Type B pancreatic cell (in vitro differentiated cells): Measurements from ENCODE around the gene ZNF526. TPM values are rescaled to one million over a fixed set of nuclear protein-coding genes. Genes with fewer than 3 reads are reported as not detected.

Experiments
- DNase-seq: peaks from one replicate; pipeline ENCODE4 v3.0.0; 2021; ENCODE audit warnings: mixed read lengths; ENCODE audit not compliant: unreplicated experiment; ENCODE audit errors: extremely low spot score
- H3K27ac Mint-ChIP-seq: 2 replicates; pipeline ENCODE4 v1.8.0; 2021; ENCODE audit warnings: mild to moderate bottlenecking, mixed read lengths
- H3K27me3 Mint-ChIP-seq: 2 replicates; pipeline ENCODE4 v1.8.0; 2021; ENCODE audit warnings: mixed read lengths
- H3K36me3 Mint-ChIP-seq: 2 replicates; pipeline ENCODE4 v1.8.0; 2021; ENCODE audit warnings: mixed read lengths
- H3K4me1 Mint-ChIP-seq: one replicate; pipeline ENCODE4 v1.8.0; 2021; ENCODE audit warnings: mixed read lengths; ENCODE audit not compliant: unreplicated experiment
- H3K4me3 Mint-ChIP-seq: 2 replicates; pipeline ENCODE4 v1.8.0; 2021; ENCODE audit warnings: mild to moderate bottlenecking, mixed read lengths
- H3K9me3 Mint-ChIP-seq: 2 replicates; pipeline ENCODE4 v1.8.0; 2021; ENCODE audit warnings: mixed read lengths
- total RNA-seq: library from RNA; stranded (reverse); gene quantifications from 2 replicates; pipeline ENCODE4 v1.2.1, GENCODE V29; 2021; ENCODE audit warnings: low replicate concordance
- TF ChIP-seq, protein P1 (sequence below): fragments of 200-600 bp; sonication (generic); conservative IDR thresholded peaks from 2 replicates; pipeline ENCODE4 v1.5.0; 2021; ENCODE audit warnings: antibody characterized with exemption, mild to moderate bottlenecking

Gene ZNF526
- total RNA-seq, 1 donor from 2014 or later = 18.2 TPM

- peaks cover 30% of the 10 kb centered on the region for H3K4me1 Mint-ChIP-seq
- no peaks in the 10 kb centered on the region for H3K9me3 Mint-ChIP-seq
- H3K27ac Mint-ChIP-seq = no peak overlapping the region
- no peaks in the 10 kb centered on the region for H3K36me3 Mint-ChIP-seq
- DNase-seq = peak; percentile 98
- H3K4me3 Mint-ChIP-seq = no peak overlapping the region
- TF ChIP-seq, protein P1, sequence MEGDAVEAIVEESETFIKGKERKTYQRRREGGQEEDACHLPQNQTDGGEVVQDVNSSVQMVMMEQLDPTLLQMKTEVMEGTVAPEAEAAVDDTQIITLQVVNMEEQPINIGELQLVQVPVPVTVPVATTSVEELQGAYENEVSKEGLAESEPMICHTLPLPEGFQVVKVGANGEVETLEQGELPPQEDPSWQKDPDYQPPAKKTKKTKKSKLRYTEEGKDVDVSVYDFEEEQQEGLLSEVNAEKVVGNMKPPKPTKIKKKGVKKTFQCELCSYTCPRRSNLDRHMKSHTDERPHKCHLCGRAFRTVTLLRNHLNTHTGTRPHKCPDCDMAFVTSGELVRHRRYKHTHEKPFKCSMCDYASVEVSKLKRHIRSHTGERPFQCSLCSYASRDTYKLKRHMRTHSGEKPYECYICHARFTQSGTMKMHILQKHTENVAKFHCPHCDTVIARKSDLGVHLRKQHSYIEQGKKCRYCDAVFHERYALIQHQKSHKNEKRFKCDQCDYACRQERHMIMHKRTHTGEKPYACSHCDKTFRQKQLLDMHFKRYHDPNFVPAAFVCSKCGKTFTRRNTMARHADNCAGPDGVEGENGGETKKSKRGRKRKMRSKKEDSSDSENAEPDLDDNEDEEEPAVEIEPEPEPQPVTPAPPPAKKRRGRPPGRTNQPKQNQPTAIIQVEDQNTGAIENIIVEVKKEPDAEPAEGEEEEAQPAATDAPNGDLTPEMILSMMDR = no peak
- H3K27me3 Mint-ChIP-seq = no peaks in the 10 kb centered on the region
These were observed 48.1 kb downstream of the ZNF526 start for GRCh38 chr19:42268142-42268703.

GRCh38 chr19:42268704-42269477, 48.8 kb downstream of the ZNF526 start, which contains the start of gene CIC:
CIC (plus strand) TSS chr19:42269252; CDS start chr19:42271784, 2,532 bp downstream.
- Mint-ChIP-seq H3K27ac (no peak within 1 kb of the TSS), H3K36me3 (no peaks in the 10 kb centered on the region), H3K27me3 (no peaks in the 10 kb centered on the region), H3K4me3 (no peak within 1 kb of the TSS), H3K4me1 (peaks cover 30% of the 10 kb centered on the region), H3K9me3 (no peaks in the 10 kb centered on the region)
- TF ChIP-seq, protein P1 = no peak
- peak; percentile 99 for DNase-seq

DNA sequence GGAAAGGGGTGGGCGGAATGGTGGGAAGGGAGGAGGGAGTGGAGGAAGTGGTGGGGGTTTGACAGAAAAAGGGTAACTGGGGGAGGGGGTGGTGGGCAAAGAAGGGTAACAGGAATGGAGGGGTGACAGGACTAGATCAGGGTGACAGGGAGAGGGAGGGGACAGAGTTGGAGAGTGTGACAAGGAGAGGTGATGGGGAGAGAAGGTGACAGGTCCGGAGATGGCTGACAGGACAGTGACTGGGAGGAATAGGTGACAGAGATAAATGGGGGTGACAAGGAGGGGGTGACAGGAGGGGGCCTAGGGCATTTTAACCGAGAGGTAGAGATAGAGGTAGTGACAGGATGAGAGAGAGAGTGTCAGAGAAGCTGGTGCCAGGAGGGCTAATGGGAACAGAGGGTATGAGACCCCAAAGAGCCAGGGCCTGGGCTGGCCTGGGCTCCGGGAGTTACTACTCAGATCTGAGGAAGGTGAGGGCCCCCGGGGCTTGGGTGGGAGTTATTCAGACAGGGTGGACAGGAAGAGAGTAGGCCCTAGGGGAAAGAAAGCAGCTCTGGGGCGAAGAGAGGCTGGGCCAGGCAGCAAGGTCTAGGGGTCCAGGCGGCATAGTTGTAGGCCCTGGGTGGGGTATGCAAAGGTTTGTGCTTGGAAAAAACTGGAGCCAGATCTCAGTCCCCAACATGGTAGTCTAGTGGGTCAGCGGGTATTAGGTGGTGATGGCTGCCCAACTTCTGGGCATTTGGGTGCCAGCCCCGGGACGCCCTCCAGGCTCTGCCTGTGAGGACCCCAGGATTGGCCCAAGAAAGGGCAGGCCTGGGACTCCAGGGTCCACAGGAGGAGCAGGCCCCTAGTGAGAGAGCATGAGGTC, 49.6 kb downstream of the ZNF526 start:
- H3K27me3 Mint-ChIP-seq = no peaks in the 10 kb centered on the region

GRCh38 chr19:42270346-42271044, 50.4 kb downstream of the ZNF526 start:
- no peaks in the 10 kb centered on the region for H3K9me3 Mint-ChIP-seq
- no peak overlapping the region for H3K27ac Mint-ChIP-seq
- TF ChIP-seq, protein P1 = no peak
- peaks cover 34% of the 10 kb centered on the region for H3K4me1 Mint-ChIP-seq
- DNase-seq = no peak
- no peaks in the 10 kb centered on the region for H3K36me3 Mint-ChIP-seq
- no peak overlapping the region for H3K4me3 Mint-ChIP-seq
- no peaks in the 10 kb centered on the region for H3K27me3 Mint-ChIP-seq

More for the DNA sequence above, 49.6 kb downstream of the ZNF526 start:
- Mint-ChIP-seq H3K4me3 (no peak overlapping the region), H3K36me3 (no peaks in the 10 kb centered on the region), H3K27ac (no peak overlapping the region), H3K9me3 (no peaks in the 10 kb centered on the region), H3K4me1 (peaks cover 30% of the 10 kb centered on the region)
- TF ChIP-seq, protein P1 = no peak
- no peak for DNase-seq

- peaks cover under 1% of the 10 kb centered on the region for H3K36me3 Mint-ChIP-seq
These were observed 50.9 kb downstream of the ZNF526 start for GRCh38 chr19:42271045-42271419.

More at GRCh38 chr19:42271045-42271419, 50.9 kb downstream of the ZNF526 start:
- Mint-ChIP-seq H3K4me3 (peak overlapping the region; percentile 75), H3K27me3 (no peaks in the 10 kb centered on the region), H3K9me3 (no peaks in the 10 kb centered on the region), H3K27ac (no peak overlapping the region), H3K4me1 (peaks cover 32% of the 10 kb centered on the region)
- TF ChIP-seq, protein P1 = no peak
- no peak for DNase-seq
